Epithelial cell of proximal tubule (primary cell): ENCODE data around the gene RTKN. TPM values are rescaled to one million over a fixed set of nuclear protein-coding genes. Genes with fewer than 3 reads are reported as not detected.
A peak's percentile ranks its signal among the peaks of the same experiment; 100 is the strongest.
"Not testable (repeated sequence)": the region's sequence is repeated elsewhere in the genome, so short reads cannot be mapped to it uniquely, and the experiment has no call there.

Experiments
- DNase-seq: peaks from one replicate; pipeline ENCODE4 v3.0.0-alpha.2; 2011; ENCODE audit warnings: low read depth
- H3K4me3 ChIP-seq: 2 replicates; pipeline ENCODE4 v1.5.1; 2011; ENCODE audit warnings: low read depth, mild to moderate bottlenecking, low read length
- total RNA-seq: library from RNA; depleted of rRNA; stranded (reverse); fragments of >200 nt; gene quantifications from 2 replicates; pipeline ENCODE4 v1.2.3, GENCODE V29; 2015
- TF ChIP-seq, protein P1 (sequence below): conservative IDR thresholded peaks from 2 replicates; pipeline ENCODE4 v1.5.1; 2012; ENCODE audit warnings: low read depth, mild to moderate bottlenecking, low read length

RTKN gene
- total RNA-seq, result 77.3 and 85.3 TPM in 2 replicates

DNA sequence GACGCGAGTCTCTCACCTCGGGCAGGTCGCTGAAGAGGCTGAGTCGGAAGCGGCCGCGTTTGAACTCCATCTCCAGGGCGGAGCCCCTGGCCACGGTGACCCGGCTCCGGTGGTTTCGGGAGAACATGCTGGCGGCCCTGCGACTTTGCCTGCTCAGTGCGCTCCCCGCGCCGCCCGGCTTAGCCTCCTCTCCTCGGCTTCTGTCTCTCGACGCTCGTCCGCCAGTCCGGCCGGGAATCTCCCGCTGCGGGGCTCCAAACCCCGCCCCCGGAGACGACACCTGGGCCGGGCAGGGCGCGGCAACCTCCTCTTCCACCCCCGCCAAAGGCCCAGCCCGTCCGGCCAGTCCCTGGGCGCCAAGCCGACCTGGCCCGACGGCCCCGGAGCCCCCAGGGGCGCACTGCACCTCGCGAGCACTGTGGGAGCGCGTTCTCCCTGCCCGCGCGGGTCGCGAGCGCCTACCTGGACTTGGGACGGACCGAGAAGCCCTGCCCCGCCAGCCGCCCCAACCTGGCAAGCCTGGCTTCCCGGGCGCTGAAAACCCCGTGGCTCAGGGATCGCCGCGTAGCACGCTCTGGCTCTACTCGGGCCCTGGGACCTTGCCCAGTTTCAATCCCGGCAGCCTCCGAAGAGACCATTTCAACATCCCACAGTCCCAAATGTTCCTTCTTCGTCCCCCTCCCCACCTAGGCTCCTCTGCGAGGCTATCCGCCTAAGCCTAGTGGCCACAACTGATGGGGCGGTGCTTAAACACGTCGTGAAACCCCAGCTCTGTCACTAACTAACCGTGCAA, at the start of gene RTKN:
Gene RTKN (minus strand): TSS at position 248 of the 793 bp plus-strand sequence. CDS start 121 bp downstream, at position 127.
- peak; percentile 68 for DNase-seq
- TF ChIP-seq, protein P1, sequence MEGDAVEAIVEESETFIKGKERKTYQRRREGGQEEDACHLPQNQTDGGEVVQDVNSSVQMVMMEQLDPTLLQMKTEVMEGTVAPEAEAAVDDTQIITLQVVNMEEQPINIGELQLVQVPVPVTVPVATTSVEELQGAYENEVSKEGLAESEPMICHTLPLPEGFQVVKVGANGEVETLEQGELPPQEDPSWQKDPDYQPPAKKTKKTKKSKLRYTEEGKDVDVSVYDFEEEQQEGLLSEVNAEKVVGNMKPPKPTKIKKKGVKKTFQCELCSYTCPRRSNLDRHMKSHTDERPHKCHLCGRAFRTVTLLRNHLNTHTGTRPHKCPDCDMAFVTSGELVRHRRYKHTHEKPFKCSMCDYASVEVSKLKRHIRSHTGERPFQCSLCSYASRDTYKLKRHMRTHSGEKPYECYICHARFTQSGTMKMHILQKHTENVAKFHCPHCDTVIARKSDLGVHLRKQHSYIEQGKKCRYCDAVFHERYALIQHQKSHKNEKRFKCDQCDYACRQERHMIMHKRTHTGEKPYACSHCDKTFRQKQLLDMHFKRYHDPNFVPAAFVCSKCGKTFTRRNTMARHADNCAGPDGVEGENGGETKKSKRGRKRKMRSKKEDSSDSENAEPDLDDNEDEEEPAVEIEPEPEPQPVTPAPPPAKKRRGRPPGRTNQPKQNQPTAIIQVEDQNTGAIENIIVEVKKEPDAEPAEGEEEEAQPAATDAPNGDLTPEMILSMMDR, result peak; percentile 5
- peak within 1 kb of the TSS; percentile 72 for H3K4me3 ChIP-seq

GRCh38 chr2:74489906-74490305, 48.2 kb upstream of the RTKN start:
- TF ChIP-seq, protein P1, result no peak
- no peak for DNase-seq
- H3K4me3 ChIP-seq, result no peak overlapping the region

DNA sequence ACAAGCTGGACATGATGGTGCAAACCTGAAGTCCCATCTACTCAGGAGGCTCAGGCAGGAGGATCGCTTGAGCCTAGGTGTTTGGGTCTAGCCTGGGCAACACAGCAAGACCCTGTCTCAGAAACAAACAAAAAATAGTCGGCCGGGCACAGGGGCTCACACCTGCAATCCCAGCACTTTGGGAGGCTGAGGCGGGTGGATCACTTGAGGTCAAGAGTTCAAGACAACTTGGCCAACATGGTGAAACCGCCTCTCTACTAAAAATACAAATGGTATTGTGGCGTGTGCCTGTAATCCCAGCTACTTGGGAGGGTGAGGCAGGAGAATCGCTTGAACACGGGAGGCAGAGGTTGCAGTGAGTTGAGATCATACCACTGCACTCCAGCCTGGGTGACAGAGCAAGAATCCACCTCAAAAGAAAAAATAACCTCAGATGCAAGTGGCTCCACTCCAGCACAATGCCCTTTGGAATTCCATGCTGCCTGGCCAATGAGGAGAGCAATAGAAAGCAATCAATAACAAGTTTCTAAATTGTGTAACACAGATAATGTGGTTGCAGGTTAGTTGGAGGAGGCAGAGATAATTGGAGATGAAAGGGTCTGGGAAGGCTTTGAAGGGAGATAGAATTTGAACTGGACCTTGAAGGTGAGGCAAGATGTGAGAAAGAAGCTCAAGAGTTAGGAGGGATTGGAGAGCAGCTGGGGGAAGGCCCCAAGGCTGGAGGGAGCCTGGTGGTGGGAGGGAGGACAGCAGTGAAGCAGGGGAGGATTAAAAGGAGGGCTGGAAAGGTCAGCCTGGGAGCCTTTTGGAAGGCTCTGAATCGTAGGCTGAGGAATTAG, 47.1 kb upstream of the RTKN start:
- no peak for DNase-seq
- TF ChIP-seq, protein P1, result no peak
- H3K4me3 ChIP-seq, result no peak overlapping the region

DNA sequence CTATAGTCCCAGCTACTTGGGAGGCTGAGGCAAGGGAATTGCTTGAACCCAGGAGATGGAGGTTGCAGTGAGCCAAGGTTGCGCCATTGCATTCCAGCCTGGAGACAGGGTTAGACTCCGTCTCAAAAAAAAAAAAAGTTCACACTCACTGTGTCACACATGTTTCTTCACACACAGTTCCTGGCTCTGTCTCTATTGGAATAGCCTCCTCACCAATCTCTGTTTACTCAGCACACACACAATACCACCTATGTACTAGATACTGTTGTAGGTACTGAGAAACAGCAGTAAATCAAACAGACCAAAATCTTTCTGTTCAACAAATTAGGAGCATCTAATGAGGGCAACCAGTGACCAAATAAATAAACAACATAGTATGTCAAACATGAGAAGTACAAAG, 44.4 kb upstream of the RTKN start:
- TF ChIP-seq, protein P1, result no peak
- DNase-seq, result no peak
- H3K4me3 ChIP-seq, result no peak overlapping the region

GRCh38 chr2:74483675-74484164, 42.0 kb upstream of the RTKN start:
- not testable (repeated sequence) for DNase-seq
- peak overlapping the region; percentile 79 for H3K4me3 ChIP-seq

DNA sequence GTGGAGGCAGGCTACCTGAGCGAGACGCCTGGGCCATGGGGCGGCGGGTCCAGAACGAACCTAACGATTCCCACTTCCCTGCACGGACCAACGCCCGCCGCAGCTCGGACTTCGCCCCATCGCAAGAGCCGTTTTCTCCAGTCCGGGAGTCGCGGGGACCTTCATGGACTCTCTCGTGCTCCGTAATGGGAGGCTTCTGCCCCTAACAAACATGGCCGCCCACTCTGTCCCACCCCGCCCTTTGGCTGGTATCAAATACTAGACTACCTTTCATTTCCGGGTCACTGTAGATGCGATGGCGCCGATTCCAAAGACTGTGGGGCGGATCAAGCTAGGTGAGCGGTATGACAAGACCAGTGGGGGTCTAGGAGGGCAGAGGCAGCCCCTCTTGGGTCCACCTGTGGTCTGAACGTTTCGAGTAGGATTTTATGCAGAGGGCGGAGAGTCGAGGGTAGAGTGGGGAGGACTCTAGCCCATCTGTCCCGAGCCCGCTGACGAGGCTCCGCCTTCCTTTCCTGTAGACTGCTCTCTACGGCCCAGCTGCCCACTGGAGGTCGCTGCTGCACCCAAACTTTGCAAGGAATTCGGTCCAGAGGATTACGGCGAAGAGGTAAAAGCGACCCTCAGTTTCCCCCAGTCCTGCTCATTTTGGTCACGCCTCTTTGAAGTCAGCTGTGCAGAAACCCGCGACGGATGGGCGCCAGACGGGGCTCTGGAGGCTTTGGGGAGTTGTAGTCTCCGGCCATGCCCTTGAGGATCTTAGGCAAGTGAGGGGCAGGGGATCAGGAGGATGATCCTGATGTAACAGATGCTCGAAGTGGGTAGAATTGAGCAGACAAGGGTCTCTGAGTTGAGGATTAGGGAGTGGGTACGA, 41.3 kb upstream of the RTKN start, which contains the start of the genes CCDC142 and TTC31:
Gene CCDC142 (minus strand): TSS at position 198 of the 874 bp plus-strand sequence. CDS start 161 bp downstream, at position 37.
Gene TTC31 (plus strand): TSS at position 281 of the 874 bp plus-strand sequence. CDS start 15 bp downstream, at position 296.
- TF ChIP-seq, protein P1, result peak; percentile 92
- H3K4me3 ChIP-seq, result peak within 1 kb of the TSS; percentile 79
- peak; percentile 63 for DNase-seq
